Measurements from ENCODE around the gene CFAP161. TPM values are rescaled to one million over a fixed set of nuclear protein-coding genes. Genes with fewer than 3 reads are reported as not detected.

Gene CFAP161
- total RNA-seq, 1 experiment from 2014 or later = 2.7 TPM

- H3K36me3 ChIP-seq (ENCODE audit: control insufficient read depth, insufficient read depth, low read length) = no peaks in the 10 kb centered on the region
- TF ChIP-seq CTCF (IDR thresholded peaks at IDR 0.05) (no peak), POLR2AphosphoS5 (IDR thresholded peaks at IDR 0.05; ENCODE audit: low read depth, low read length) (no peak), REST (IDR thresholded peaks at IDR 0.05; ENCODE audit: insufficient read depth in 1 of 2, low read depth in 2 of 2, low read length in 1 of 2) (no peak)
- intact Hi-C loops (cut with micrococcal nuclease; ENCODE audit: unreplicated experiment) (no loop called here), in situ Hi-C loops (cut with HindIII; ENCODE audit: low pct_unique_long_range_greater_than_20kb, low sequenced_read_pairs) (no loop called here)
- no peak overlapping the region for H3K4me3 ChIP-seq (ENCODE audit: low read depth in 2 of 2, low read length in 2 of 2)
- ChIA-PET POLR2A (no interaction called here), CTCF (interaction anchor here (1.3 kb wide), 1 partner anchor 101 kb away, joined by 3 read pairs; no protein-coding TSS in a partner anchor)
- no peak overlapping the region for H3K27ac ChIP-seq (ENCODE audit: low read length)
- no peaks in the 10 kb centered on the region for H3K4me1 ChIP-seq (ENCODE audit: control insufficient read depth, insufficient read depth, low read length)
- BruUV-seq (replicated peaks) = no TSS peak
- 0 out of 2 replicates have a peak, but pooled peaks cover 3% of the 10 kb centered on the region for H3K27me3 ChIP-seq (ENCODE audit: control insufficient read depth, insufficient read depth, low read length)
- no peak for ATAC-seq
- H3K9me3 ChIP-seq (ENCODE audit: control insufficient read depth, insufficient read depth, low read depth, low read length) = no peaks in the 10 kb centered on the region
- DNase-seq (ENCODE audit: low read depth, low spot score) = no peak
Observed at GRCh38 chr15:81165535-81165934, 31.5 kb downstream of the CFAP161 start.

- H3K4me1 ChIP-seq (ENCODE audit: control insufficient read depth, insufficient read depth, low read length) = no peaks in the 10 kb centered on the region
- H3K9me3 ChIP-seq (ENCODE audit: control insufficient read depth, insufficient read depth, low read depth, low read length) = no peaks in the 10 kb centered on the region
- BruUV-seq (replicated peaks) = no TSS peak
- no peak for ATAC-seq
- DNase-seq (ENCODE audit: low read depth, low spot score) = no peak
- no peak overlapping the region for H3K4me3 ChIP-seq (ENCODE audit: low read depth in 2 of 2, low read length in 2 of 2)
- TF ChIP-seq REST (IDR thresholded peaks at IDR 0.05; ENCODE audit: insufficient read depth in 1 of 2, low read depth in 2 of 2, low read length in 1 of 2) = no peak
- TF ChIP-seq POLR2AphosphoS5 (IDR thresholded peaks at IDR 0.05; ENCODE audit: low read depth, low read length) = no peak
- no peak for TF ChIP-seq TCF7L2 (IDR thresholded peaks at IDR 0.05; ENCODE audit: low read depth, low read length)
- TF ChIP-seq CTCF (IDR thresholded peaks at IDR 0.05) = no peak
- no peak for TF ChIP-seq SIN3A (IDR thresholded peaks at IDR 0.05; ENCODE audit: borderline replicate concordance, insufficient read depth, low read depth, low read length)
- H3K27ac ChIP-seq (ENCODE audit: low read length) = no peak overlapping the region
- ChIA-PET POLR2A (no interaction called here), CTCF (no interaction called here)
- H3K27me3 ChIP-seq (ENCODE audit: control insufficient read depth, insufficient read depth, low read length) = 0 out of 2 replicates have a peak, but pooled peaks cover 3% of the 10 kb centered on the region
- no peaks in the 10 kb centered on the region for H3K36me3 ChIP-seq (ENCODE audit: control insufficient read depth, insufficient read depth, low read length)
- intact Hi-C loops (cut with micrococcal nuclease; ENCODE audit: unreplicated experiment) (no loop called here), in situ Hi-C loops (cut with HindIII; ENCODE audit: low pct_unique_long_range_greater_than_20kb, low sequenced_read_pairs) (no loop called here)
Observed at GRCh38 chr15:81166636-81167305, 32.7 kb downstream of the CFAP161 start.
